Stomach smooth muscle (tissue), 2 donors: ENCODE measurements around the gene GPHB5.

ENCODE experiments used
- H3K27ac ChIP-seq: one replicate; pipeline ENCODE4 v1.7.0; 2013; ENCODE audit warnings: mild to moderate bottlenecking, low read length, inconsistent platforms
- H3K27me3 ChIP-seq, 2 donors: one replicate each; pipeline ENCODE4 v1.7.0; 2013; ENCODE audit warnings: low read length in 2 of 2; ENCODE audit not compliant: insufficient read depth in 2 of 2, control insufficient read depth in 1 of 2
- H3K36me3 ChIP-seq, 2 donors: one replicate each; pipeline ENCODE4 v1.7.0; 2013; ENCODE audit warnings: low read length in 2 of 2; ENCODE audit not compliant: control insufficient read depth in 2 of 2, insufficient read depth in 2 of 2
- H3K4me1 ChIP-seq: one replicate; pipeline ENCODE4 v1.7.0; 2013; ENCODE audit warnings: low read length; ENCODE audit not compliant: control insufficient read depth, insufficient read depth
- H3K4me3 ChIP-seq, 2 donors: one replicate each; pipeline ENCODE4 v1.7.0; 2013; ENCODE audit warnings: low read length in 2 of 2
- H3K9ac ChIP-seq, 2 donors: one replicate each; pipeline ENCODE4 v1.7.0; 2013; ENCODE audit warnings: low read length in 2 of 2, mild to moderate bottlenecking in 1 of 2
- H3K9me3 ChIP-seq, 2 donors: one replicate each; pipeline ENCODE4 v1.7.0; 2013; ENCODE audit warnings: low read length in 2 of 2; ENCODE audit not compliant: control insufficient read depth in 2 of 2
- donor health status: healthy.
- donor health status: Pancreatic carcinoma.

The GPHB5 gene

DNA sequence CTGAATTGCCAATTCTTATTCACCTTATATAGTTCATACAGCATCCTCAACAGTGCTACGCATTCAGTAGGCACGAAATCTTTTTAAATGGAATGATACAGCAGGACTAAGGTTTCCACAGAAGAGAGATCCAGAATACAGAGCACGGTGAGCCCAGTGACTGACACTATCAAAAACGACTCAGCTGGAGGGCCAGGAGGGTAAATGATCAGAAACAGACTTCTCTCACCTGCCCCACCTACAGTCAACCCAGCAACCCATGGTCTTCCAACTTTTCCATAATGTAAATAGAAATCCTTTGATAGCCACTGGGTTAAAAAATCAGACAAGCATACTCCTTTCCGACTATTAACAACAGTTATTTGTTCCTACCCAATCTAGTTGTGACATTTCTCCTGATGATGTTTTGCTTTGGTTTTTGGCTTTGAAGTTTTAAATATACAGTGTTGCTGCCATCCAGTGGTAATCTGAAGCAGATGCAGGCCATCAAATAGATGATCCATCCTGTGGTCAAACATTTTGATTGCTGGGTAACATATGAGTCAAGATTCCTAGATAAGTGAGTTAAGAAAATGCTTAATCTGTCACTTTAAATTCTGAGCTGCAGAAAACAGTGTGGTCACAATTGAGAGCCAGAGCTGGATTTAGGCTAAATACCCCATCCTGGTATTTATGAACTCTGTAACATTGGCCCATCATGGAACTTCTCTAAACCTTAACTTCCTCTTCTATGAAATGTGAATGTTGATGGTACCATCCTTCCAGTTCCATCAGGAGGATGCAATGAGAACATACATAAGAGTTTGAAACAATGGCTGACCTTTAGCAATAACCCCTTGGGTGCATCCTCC lies 42.0 kb downstream of the GPHB5 start:
- peaks cover under 1 to 3% of the 10 kb centered on the region in 2 donors for H3K36me3 ChIP-seq
- H3K9ac ChIP-seq: no peak overlapping the region

DNA sequence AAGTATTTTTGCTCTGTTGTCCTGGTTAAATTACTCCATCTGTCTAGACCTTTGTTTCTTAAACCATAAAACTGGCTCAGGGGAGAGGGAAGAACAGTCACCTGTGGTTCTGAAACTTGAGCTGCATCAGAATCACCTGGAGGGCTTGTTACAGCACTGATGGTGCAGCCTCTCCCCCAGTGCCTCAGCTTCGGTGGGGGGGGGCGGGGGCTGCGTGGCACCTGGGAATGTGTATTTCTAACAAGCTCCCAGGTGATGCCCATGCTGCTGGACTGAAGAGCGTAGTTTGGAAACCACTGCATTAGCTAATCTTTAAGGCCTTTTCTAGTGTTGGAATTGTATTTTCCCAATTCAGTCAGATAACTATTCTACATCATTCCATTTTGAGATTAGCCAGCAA lies 42.7 kb downstream of the GPHB5 start:
- no peak overlapping the region for H3K9ac ChIP-seq
- H3K36me3 ChIP-seq: peaks cover 2 to 3% of the 10 kb centered on the region in 2 donors
- H3K27me3 ChIP-seq: no peaks in the 10 kb centered on the region
- peaks cover 12% of the 10 kb centered on the region for H3K4me1 ChIP-seq
- no peaks in the 10 kb centered on the region for H3K9me3 ChIP-seq
- H3K27ac ChIP-seq: no peak overlapping the region
- H3K4me3 ChIP-seq: no peak overlapping the region

More for the DNA sequence above, 42.0 kb downstream of the GPHB5 start:
- H3K9me3 ChIP-seq: no peaks in the 10 kb centered on the region
- no peak overlapping the region for H3K4me3 ChIP-seq
- H3K27me3 ChIP-seq: no peaks in the 10 kb centered on the region
- peaks cover 12% of the 10 kb centered on the region for H3K4me1 ChIP-seq
- H3K27ac ChIP-seq: no peak overlapping the region

DNA sequence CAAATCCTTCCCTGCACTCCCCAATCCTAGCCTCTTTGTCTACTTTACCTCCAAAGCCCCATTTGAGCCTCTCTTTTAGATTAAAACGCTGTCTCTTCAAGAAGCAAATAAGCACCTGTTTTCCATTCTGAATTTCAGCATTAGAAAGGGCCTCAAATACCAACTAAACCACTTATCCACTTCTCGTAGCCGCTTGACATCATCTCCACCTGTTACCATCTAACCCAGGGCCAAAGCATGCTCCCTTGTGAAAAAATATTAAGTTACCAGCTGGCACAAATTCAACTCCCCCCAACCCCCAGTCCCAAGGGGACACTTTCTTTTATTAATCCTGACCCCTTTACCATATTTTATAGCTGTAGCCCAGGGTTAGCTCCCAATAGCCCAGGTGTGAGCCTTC lies 43.1 kb downstream of the GPHB5 start:
- Histone ChIP-seq H3K27ac (no peak overlapping the region), H3K9ac (no peak overlapping the region), H3K4me1 (peaks cover 12% of the 10 kb centered on the region), H3K36me3 (peaks cover under 1 to 2% of the 10 kb centered on the region in 2 donors), H3K4me3 (no peak overlapping the region), H3K27me3 (no peaks in the 10 kb centered on the region), H3K9me3 (no peaks in the 10 kb centered on the region)

DNA sequence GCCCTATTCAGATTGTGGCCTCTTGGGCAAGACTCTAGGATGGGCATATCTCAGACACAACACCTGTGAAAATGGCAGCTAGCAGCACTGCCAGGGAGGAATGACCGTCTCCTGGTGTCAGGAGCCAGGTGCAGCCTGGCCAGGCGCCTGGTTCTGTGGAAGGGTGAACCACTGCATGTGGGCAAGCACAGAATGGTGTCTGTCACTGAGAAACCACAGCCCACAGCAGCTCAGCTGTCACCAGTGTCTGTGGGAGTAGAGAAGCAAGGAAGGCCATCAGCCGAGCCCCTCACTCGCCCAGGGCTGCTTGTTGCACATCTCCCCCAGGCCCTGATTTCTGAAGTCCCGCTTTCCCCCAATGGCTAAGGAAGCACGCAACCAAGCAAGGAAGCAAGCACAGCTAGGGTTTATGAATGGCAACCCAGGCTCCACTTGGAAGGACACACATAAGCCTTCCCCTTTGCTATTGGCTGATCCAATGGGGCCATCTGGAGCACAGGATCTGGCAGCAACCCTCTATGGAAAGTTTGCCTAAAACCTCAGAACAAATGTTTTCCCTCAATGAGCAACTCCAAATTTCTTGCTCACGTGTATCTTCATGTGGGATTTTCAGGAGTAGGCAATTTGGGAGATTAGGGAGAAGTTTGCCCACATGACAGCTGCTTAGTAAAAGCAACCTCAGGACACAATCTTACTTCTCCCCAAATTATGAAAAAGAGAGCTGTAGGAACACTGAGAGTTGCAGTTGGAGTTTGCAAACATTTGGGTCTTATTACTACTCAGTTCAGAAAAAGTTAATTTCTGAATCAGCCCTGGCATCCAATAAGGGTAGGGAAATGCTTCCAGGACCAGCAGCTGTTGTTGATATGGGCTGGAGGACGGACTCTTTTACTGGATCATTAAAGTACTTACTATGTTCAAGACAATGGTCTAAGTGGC lies 44.7 kb downstream of the GPHB5 start:
- no peak overlapping the region for H3K9ac ChIP-seq
- H3K27ac ChIP-seq: no peak overlapping the region
- peak overlapping the region in 1 of 2 donors; percentile 29 for H3K4me3 ChIP-seq
- H3K36me3 ChIP-seq: peaks cover 0 to 2% of the 10 kb centered on the region in 2 donors
- H3K27me3 ChIP-seq: no peaks in the 10 kb centered on the region
- H3K9me3 ChIP-seq: no peaks in the 10 kb centered on the region
- H3K4me1 ChIP-seq: peaks cover 12% of the 10 kb centered on the region

DNA sequence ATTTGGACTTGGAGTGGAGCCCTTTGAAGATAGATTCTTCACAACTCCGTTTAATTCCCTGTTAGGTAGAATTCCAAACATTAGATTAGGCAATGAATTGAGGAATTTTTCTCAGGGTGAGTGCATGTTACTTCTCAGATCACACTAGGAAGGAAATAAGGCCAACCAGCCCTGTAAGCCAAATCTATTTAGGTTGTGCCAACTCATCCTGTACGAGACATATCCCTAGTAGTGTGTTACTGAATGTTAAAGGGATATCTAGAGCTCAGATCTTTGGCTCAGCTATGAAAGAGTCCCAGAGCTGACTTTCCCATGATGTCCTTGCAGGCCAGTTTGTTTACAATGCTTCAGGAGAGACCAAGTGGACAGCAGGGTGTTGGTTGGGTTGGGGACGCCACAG lies 45.6 kb downstream of the GPHB5 start:
- Histone ChIP-seq H3K36me3 (peaks cover 0 to 2% of the 10 kb centered on the region in 2 donors), H3K27ac (no peak overlapping the region), H3K4me3 (no peak overlapping the region), H3K27me3 (no peaks in the 10 kb centered on the region), H3K9me3 (no peaks in the 10 kb centered on the region), H3K4me1 (peaks cover 12% of the 10 kb centered on the region), H3K9ac (no peak overlapping the region)

DNA sequence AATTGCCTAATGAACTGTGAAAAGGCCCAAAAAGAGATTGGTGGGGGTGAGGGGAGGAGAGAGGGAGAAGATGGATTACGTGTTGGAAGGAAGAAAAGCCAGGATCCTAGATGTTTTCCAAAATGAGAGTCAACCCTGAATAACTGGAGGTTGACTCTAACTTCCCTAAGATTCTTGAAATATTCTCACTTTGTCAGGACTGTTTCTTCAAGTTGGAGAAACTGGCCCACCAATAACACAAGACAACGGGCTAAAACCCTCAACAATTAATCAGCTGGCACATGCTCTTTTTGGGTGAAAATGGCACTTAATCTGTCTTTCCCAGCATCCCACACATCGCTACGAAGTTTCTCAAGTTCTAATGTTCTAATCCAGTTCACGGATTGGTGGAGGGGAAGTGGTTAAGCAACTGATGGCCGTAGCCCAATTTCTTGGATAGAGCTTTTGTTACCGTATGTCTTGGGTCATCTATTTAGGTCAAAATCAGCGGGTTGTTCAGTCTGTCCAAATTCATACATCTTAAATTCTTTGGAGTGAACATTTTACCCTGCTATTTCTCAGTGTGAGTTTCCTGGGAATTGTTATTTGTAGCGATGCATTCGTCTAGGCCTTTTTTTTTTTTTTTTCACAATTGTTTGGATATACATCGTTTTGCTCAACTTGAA lies 49.0 kb downstream of the GPHB5 start:
- no peaks in the 10 kb centered on the region for H3K27me3 ChIP-seq
- peaks cover 0 to 2% of the 10 kb centered on the region in 2 donors for H3K36me3 ChIP-seq
- H3K9me3 ChIP-seq: no peaks in the 10 kb centered on the region
- no peak overlapping the region for H3K27ac ChIP-seq
- H3K9ac ChIP-seq: no peak overlapping the region
- H3K4me3 ChIP-seq: no peak overlapping the region
- H3K4me1 ChIP-seq: peaks cover 22% of the 10 kb centered on the region

DNA sequence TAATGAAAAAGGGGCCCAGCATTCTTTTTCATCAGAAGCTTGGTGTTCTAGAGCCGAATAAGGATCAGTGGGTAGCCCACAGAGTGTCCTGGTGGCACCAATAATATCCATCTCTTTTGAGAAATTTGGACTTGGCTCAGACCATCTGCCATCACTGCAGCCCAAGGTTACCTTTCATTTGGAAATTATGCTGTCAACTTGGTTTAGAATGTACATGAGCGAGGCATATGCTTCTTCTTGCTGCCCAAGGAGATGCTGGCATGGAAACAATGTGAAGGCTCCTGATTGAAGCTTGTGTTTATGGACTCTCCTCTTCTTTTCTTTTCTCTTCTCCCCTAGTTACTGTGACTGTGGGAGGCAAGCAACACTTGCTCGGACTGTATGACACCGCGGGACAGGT lies 50.0 kb downstream of the GPHB5 start:
- Histone ChIP-seq H3K27me3 (no peaks in the 10 kb centered on the region), H3K4me1 (peaks cover 18% of the 10 kb centered on the region), H3K9me3 (no peaks in the 10 kb centered on the region), H3K27ac (no peak overlapping the region), H3K9ac (no peak overlapping the region), H3K4me3 (no peak overlapping the region), H3K36me3 (peaks cover 0 to 2% of the 10 kb centered on the region in 2 donors)

DNA sequence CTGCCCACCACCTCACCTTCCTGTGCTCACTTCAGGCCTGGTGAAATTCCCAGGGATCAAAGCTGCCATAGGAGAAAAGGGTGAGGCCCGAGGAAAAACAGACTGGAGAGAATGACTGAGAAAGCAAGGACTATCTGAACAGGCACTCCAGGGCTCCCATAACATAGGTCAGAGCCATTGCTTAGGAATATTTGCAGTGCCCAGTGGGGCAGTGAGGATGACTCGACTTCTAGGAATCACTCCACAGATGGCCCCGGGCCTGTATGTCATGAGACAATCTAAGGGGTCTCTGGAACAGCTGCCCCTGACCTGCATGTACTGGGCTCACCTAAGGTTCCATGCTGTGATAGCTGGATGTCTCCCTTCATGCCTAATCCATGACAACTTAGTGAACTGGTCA lies 51.6 kb downstream of the GPHB5 start:
- Histone ChIP-seq H3K4me3 (peak overlapping the region; percentile 53 to 58), H3K4me1 (peaks cover 10% of the 10 kb centered on the region), H3K9me3 (no peaks in the 10 kb centered on the region), H3K27ac (peak overlapping the region; percentile 41), H3K27me3 (no peaks in the 10 kb centered on the region), H3K36me3 (peaks cover 0 to 2% of the 10 kb centered on the region in 2 donors), H3K9ac (peak overlapping the region; percentile 9 to 21)

DNA sequence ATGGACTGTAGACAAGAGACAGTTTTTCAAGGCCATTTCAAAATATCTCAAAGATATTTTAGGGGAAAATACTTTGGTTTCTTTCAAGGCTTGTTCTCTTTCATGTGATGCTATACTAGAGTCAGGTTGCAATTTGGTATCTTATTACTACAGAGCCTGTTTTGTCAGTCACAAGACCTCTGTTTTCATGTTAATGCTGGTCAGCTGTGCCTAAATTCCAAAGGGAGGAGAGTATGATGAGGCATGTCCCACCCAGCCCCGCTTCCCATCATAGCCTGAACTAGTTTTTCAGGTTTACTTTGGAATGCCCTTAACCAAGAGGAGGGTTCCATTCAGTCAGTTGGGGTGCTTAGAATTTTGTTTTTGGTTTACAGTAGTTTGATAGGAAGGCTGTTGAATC lies 52.6 kb downstream of the GPHB5 start:
- no peaks in the 10 kb centered on the region for H3K9me3 ChIP-seq
- H3K4me1 ChIP-seq: peaks cover 10% of the 10 kb centered on the region
- H3K36me3 ChIP-seq: peaks cover 0 to 3% of the 10 kb centered on the region in 2 donors
- H3K4me3 ChIP-seq: no peak overlapping the region
- no peak overlapping the region for H3K27ac ChIP-seq
- H3K9ac ChIP-seq: no peak overlapping the region
- no peaks in the 10 kb centered on the region for H3K27me3 ChIP-seq
